ENCODE measurements around the gene MEF2B. TPM values are rescaled to one million over a fixed set of nuclear protein-coding genes. Genes with fewer than 3 reads are reported as not detected.

MEF2B gene
- total and polyA plus RNA-seq, 2 donors (not counting 1 experiment from before 2014, with no cell fraction given): 0.33 to 0.35 TPM

GRCh38 chr19:19096641-19097627 is 73.1 kb downstream of the MEF2B start:
- Histone ChIP-seq H3K9ac (ENCODE audit: insufficient read depth, low read length) (no peak overlapping the region), H3K4me1 (ENCODE audit: control insufficient read depth, extremely low read depth, insufficient read depth, low read length) (no peaks in the 10 kb centered on the region), H3K36me3 (ENCODE audit: control insufficient read depth, insufficient read depth, low read length) (no peaks in the 10 kb centered on the region), H3K27ac (ENCODE audit: insufficient read depth, low read length) (no peak overlapping the region), H3K79me2 (ENCODE audit: control insufficient read depth, insufficient read depth, low read length) (no peaks in the 10 kb centered on the region), H3K4me3 (replicated peaks in 1 of 4; ENCODE audit: control extremely low read depth in 1 of 4, insufficient read depth in 1 of 4, low read depth in 3 of 4, low read length in 4 of 4) (no peak overlapping the region), H3K27me3 (ENCODE audit: control insufficient read depth, insufficient read depth, low read length) (no peaks in the 10 kb centered on the region), H4K20me1 (ENCODE audit: control insufficient read depth, extremely low read depth, insufficient read depth, low read length) (no peaks in the 10 kb centered on the region), H2AFZ (ENCODE audit: low read length) (no peak overlapping the region), H3K4me2 (ENCODE audit: extremely low read depth, insufficient read depth, low read length) (no peak overlapping the region), H3K9me3 (ENCODE audit: control insufficient read depth, insufficient read depth, low read depth, low read length) (no peaks in the 10 kb centered on the region)
- TF ChIP-seq EZH2 (IDR thresholded peaks at IDR 0.05; ENCODE audit: low read length, missing control alignments) (no peak), CTCF (conservative IDR thresholded peaks at IDR 0.05 in 1 of 2, IDR thresholded peaks at IDR 0.05 in 1 of 2; ENCODE audit: low read depth in 1 of 2, low read length in 2 of 2) (no peak)
- DNase-seq (ENCODE audit: low read depth in 2 of 2): no peak

GRCh38 chr19:19095691-19096090 is 74.4 kb downstream of the MEF2B start:
- Histone ChIP-seq H3K36me3 (ENCODE audit: control insufficient read depth, insufficient read depth, low read length) (no peaks in the 10 kb centered on the region), H3K9me3 (ENCODE audit: control insufficient read depth, insufficient read depth, low read depth, low read length) (no peaks in the 10 kb centered on the region), H3K4me3 (replicated peaks in 1 of 4; ENCODE audit: control extremely low read depth in 1 of 4, insufficient read depth in 1 of 4, low read depth in 3 of 4, low read length in 4 of 4) (no peak overlapping the region), H3K27ac (ENCODE audit: insufficient read depth, low read length) (no peak overlapping the region), H4K20me1 (ENCODE audit: control insufficient read depth, extremely low read depth, insufficient read depth, low read length) (no peaks in the 10 kb centered on the region), H3K4me1 (ENCODE audit: control insufficient read depth, extremely low read depth, insufficient read depth, low read length) (no peaks in the 10 kb centered on the region), H3K79me2 (ENCODE audit: control insufficient read depth, insufficient read depth, low read length) (no peaks in the 10 kb centered on the region), H3K27me3 (ENCODE audit: control insufficient read depth, insufficient read depth, low read length) (no peaks in the 10 kb centered on the region), H3K9ac (ENCODE audit: insufficient read depth, low read length) (no peak overlapping the region), H3K4me2 (ENCODE audit: extremely low read depth, insufficient read depth, low read length) (no peak overlapping the region), H2AFZ (ENCODE audit: low read length) (no peak overlapping the region)
- no peak for DNase-seq (ENCODE audit: low read depth in 2 of 2)
- no peak for TF ChIP-seq EZH2 (IDR thresholded peaks at IDR 0.05; ENCODE audit: low read length, missing control alignments)
- no peak for TF ChIP-seq CTCF (conservative IDR thresholded peaks at IDR 0.05 in 1 of 2, IDR thresholded peaks at IDR 0.05 in 1 of 2; ENCODE audit: low read depth in 1 of 2, low read length in 2 of 2)

Other genes starting within 250 kb of the MEF2B start
- 60.1 and 70.2 TPM in 2 replicates for gene HOMER3, start 229.0 kb downstream of the MEF2B start, total RNA-seq
- gene HOMER3, start 229.0 kb downstream of the MEF2B start, polyA plus RNA-seq: 23.7 and 35.7 TPM in 2 replicates
- 24.7 and 31.4 TPM in 2 replicates for gene SUGP2, start 136.7 kb downstream of the MEF2B start, total RNA-seq
- 29.2 and 32.9 TPM in 2 replicates for gene SUGP2, start 136.7 kb downstream of the MEF2B start, polyA plus RNA-seq
- 25.7 and 35.8 TPM in 2 replicates for gene ARMC6, start 136.7 kb downstream of the MEF2B start, total RNA-seq
- 14.0 and 23.0 TPM in 2 replicates for gene ARMC6, start 136.7 kb downstream of the MEF2B start, polyA plus RNA-seq
- gene SLC25A42, start 106.3 kb downstream of the MEF2B start, total RNA-seq: 4.9 and 7.1 TPM in 2 replicates
- 3.5 and 3.6 TPM in 2 replicates for gene SLC25A42, start 106.3 kb downstream of the MEF2B start, polyA plus RNA-seq
- 21.1 and 23.8 TPM in 2 replicates for gene TMEM161A, start 31.8 kb downstream of the MEF2B start, total RNA-seq
- 9.4 and 11.8 TPM in 2 replicates for gene TMEM161A, start 31.8 kb downstream of the MEF2B start, polyA plus RNA-seq
- 8.7 and 13.9 TPM in 2 replicates for gene BORCS8, start 21.9 kb upstream of the MEF2B start, total RNA-seq
- gene BORCS8, start 21.9 kb upstream of the MEF2B start, polyA plus RNA-seq: 10.7 and 16.8 TPM in 2 replicates
- 60.1 and 65.2 TPM in 2 replicates for gene RFXANK, start 22.0 kb upstream of the MEF2B start, total RNA-seq
- 31.9 and 45.3 TPM in 2 replicates for gene RFXANK, start 22.0 kb upstream of the MEF2B start, polyA plus RNA-seq
- gene NR2C2AP, start 33.2 kb upstream of the MEF2B start, total RNA-seq: 3.3 and 4.4 TPM in 2 replicates
- 4.6 and 9.8 TPM in 2 replicates for gene NR2C2AP, start 33.2 kb upstream of the MEF2B start, polyA plus RNA-seq
- under 0.01 TPM in 2 replicates for gene NCAN, start 41.7 kb upstream of the MEF2B start, total RNA-seq
- not detected in 2 replicates for gene NCAN, start 41.7 kb upstream of the MEF2B start, polyA plus RNA-seq
- gene TM6SF2, start 103.0 kb upstream of the MEF2B start, total RNA-seq: 0.26 and 0.99 TPM in 2 replicates
- gene TM6SF2, start 103.0 kb upstream of the MEF2B start, polyA plus RNA-seq: 0.23 and 0.27 TPM in 2 replicates
- gene SUGP1, start 150.2 kb upstream of the MEF2B start, total RNA-seq: 15.7 and 27.7 TPM in 2 replicates
- gene SUGP1, start 150.2 kb upstream of the MEF2B start, polyA plus RNA-seq: 17.3 and 25.2 TPM in 2 replicates
- gene MAU2, start 150.6 kb upstream of the MEF2B start, total RNA-seq: 21.1 and 29.4 TPM in 2 replicates
- gene MAU2, start 150.6 kb upstream of the MEF2B start, polyA plus RNA-seq: 11.1 TPM in 2 replicates
- gene GATAD2A, start 235.4 kb upstream of the MEF2B start, total RNA-seq: 28.8 and 31.7 TPM in 2 replicates
- 63.5 and 77.2 TPM in 2 replicates for gene GATAD2A, start 235.4 kb upstream of the MEF2B start, polyA plus RNA-seq